Measurements from ENCODE around the gene NMNAT2. TPM values are rescaled to one million over a fixed set of nuclear protein-coding genes. Genes with fewer than 3 reads are reported as not detected.

NMNAT2 gene
- total RNA-seq, 1 experiment from 2014 or later, result not detected

DNA sequence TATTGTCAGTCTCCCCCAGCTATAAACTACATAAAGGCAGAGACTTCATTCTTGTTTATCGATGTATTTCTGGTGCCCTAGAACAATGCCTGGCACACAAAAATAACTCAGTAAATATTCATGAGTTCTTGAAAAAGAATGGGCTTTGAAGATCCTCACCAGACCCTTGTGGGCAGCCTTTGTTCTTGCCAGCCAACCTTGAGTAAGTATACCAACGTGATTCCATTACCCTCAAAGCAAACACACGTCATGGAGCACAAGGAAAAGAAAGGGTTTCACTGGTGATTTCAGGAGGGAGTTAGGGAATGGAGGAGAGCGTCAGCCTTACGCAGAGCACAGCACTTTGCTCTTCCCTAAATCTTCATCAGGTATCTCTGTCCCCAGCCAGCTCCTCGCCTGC lies 29.4 kb downstream of the NMNAT2 start:
- H3K4me3 ChIP-seq (replicated peaks in 1 of 2; ENCODE audit: low read depth in 1 of 2, low read length in 2 of 2), result no peak overlapping the region
- H3K9ac ChIP-seq (ENCODE audit: low read length), result no peak overlapping the region
- no peak overlapping the region for H3K4me2 ChIP-seq (ENCODE audit: low read length)
- no TSS peak for BruUV-seq (replicated peaks)
- CTCF ChIA-PET, result no interaction called here
- no peaks in the 10 kb centered on the region for H3K9me3 ChIP-seq (ENCODE audit: control insufficient read depth in 1 of 2, insufficient read depth in 1 of 2, low read depth in 1 of 2, low read length in 2 of 2)
- no peaks in the 10 kb centered on the region for H3K9me2 ChIP-seq (ENCODE audit: insufficient read depth)
- POLR2A ChIA-PET, result no interaction called here
- ATAC-seq (no peak), DNase-seq (ENCODE audit: low read depth, low spot score) (no peak)
- TF ChIP-seq EZH2 (IDR thresholded peaks at IDR 0.05), result no peak
- TF ChIP-seq YY1 (IDR thresholded peaks at IDR 0.05; ENCODE audit: extremely low read depth, insufficient replicate concordance, low read depth, low read length), result no peak
- no peak for TF ChIP-seq SP1 (IDR thresholded peaks at IDR 0.05; ENCODE audit: low read depth)
- no peak for TF ChIP-seq EGR1 (IDR thresholded peaks at IDR 0.05; ENCODE audit: low read depth)
- TF ChIP-seq, protein P1, sequence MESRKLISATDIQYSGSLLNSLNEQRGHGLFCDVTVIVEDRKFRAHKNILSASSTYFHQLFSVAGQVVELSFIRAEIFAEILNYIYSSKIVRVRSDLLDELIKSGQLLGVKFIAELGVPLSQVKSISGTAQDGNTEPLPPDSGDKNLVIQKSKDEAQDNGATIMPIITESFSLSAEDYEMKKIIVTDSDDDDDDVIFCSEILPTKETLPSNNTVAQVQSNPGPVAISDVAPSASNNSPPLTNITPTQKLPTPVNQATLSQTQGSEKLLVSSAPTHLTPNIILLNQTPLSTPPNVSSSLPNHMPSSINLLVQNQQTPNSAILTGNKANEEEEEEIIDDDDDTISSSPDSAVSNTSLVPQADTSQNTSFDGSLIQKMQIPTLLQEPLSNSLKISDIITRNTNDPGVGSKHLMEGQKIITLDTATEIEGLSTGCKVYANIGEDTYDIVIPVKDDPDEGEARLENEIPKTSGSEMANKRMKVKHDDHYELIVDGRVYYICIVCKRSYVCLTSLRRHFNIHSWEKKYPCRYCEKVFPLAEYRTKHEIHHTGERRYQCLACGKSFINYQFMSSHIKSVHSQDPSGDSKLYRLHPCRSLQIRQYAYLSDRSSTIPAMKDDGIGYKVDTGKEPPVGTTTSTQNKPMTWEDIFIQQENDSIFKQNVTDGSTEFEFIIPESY (IDR thresholded peaks at IDR 0.05; ENCODE audit: extremely low read depth, insufficient replicate concordance, low read length), result no peak
- TF ChIP-seq, protein P2, sequence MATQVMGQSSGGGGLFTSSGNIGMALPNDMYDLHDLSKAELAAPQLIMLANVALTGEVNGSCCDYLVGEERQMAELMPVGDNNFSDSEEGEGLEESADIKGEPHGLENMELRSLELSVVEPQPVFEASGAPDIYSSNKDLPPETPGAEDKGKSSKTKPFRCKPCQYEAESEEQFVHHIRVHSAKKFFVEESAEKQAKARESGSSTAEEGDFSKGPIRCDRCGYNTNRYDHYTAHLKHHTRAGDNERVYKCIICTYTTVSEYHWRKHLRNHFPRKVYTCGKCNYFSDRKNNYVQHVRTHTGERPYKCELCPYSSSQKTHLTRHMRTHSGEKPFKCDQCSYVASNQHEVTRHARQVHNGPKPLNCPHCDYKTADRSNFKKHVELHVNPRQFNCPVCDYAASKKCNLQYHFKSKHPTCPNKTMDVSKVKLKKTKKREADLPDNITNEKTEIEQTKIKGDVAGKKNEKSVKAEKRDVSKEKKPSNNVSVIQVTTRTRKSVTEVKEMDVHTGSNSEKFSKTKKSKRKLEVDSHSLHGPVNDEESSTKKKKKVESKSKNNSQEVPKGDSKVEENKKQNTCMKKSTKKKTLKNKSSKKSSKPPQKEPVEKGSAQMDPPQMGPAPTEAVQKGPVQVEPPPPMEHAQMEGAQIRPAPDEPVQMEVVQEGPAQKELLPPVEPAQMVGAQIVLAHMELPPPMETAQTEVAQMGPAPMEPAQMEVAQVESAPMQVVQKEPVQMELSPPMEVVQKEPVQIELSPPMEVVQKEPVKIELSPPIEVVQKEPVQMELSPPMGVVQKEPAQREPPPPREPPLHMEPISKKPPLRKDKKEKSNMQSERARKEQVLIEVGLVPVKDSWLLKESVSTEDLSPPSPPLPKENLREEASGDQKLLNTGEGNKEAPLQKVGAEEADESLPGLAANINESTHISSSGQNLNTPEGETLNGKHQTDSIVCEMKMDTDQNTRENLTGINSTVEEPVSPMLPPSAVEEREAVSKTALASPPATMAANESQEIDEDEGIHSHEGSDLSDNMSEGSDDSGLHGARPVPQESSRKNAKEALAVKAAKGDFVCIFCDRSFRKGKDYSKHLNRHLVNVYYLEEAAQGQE (IDR thresholded peaks at IDR 0.05; ENCODE audit: low read depth), result no peak
- no peak for TF ChIP-seq CBX3 (IDR thresholded peaks at IDR 0.05; ENCODE audit: low read depth)
- no peak for TF ChIP-seq RAD21 (IDR thresholded peaks at IDR 0.05; ENCODE audit: low read depth)
- RAD21 ChIA-PET (ENCODE audit: low non-redundant PET in 1 of 2, low total read pairs in 2 of 2, uncharacterized antibody in 2 of 2, unreplicated experiment in 2 of 2), result no interaction called here
- H3K27me3 ChIP-seq (ENCODE audit: insufficient read depth, low read length), result peaks cover 11% of the 10 kb centered on the region; the same call in 1 of the 2 replicates
- H3K4me1 ChIP-seq (ENCODE audit: control insufficient read depth in 1 of 2, insufficient read depth in 2 of 2, low read length in 2 of 2), result no peaks in the 10 kb centered on the region
- H4K20me1 ChIP-seq (ENCODE audit: insufficient read depth), result no peaks in the 10 kb centered on the region
- H3K79me2 ChIP-seq (ENCODE audit: insufficient read depth, low read length), result no peaks in the 10 kb centered on the region
- intact Hi-C loops (cut with micrococcal nuclease), result no loop called here
- H3K36me3 ChIP-seq (ENCODE audit: control insufficient read depth in 1 of 2, insufficient read depth in 2 of 2, low read length in 2 of 2), result no peaks in the 10 kb centered on the region
- H2AFZ ChIP-seq (ENCODE audit: low read depth, low read length, poor library complexity, severe bottlenecking), result no peak overlapping the region
- H3K27ac ChIP-seq (ENCODE audit: low read depth, low read length), result no peak overlapping the region

All from HCT116 (cell line).